HepG2 (cell line): Measurements from ENCODE around the gene IRS1. TPM values are rescaled to one million over a fixed set of nuclear protein-coding genes. Genes with fewer than 3 reads are reported as not detected.

ENCODE experiments used
- ARID2 ChIP-seq: sonication (generic); formaldehyde crosslinking; IDR thresholded peaks from 2 replicates; pipeline ENCODE4 v1.8.1; 2022; ENCODE audit warnings: mild to moderate bottlenecking, missing genetic modification reagents, borderline replicate concordance
- EP300 ChIP-seq, 3 experiments: sonication (generic) in 1 of 3; formaldehyde crosslinking in 1 of 3; IDR thresholded peaks; 2 replicates each; pipeline versions ENCODE4 v1.5.1 to v1.6.1; 2011 to 2020; ENCODE audit warnings: low read depth in 2 of 3, low read length in 2 of 3, borderline replicate concordance in 1 of 3, improper control_type of control experiment in 1 of 3, mild to moderate bottlenecking in 1 of 3, missing genetic modification reagents in 1 of 3, moderate library complexity in 1 of 3
- FOXM1 ChIP-seq: sonication (generic); formaldehyde crosslinking; IDR thresholded peaks from 2 replicates; pipeline ENCODE4 v1.5.0; 2020; ENCODE audit warnings: missing genetic modification reagents
- FOXO1 ChIP-seq: sonication (generic); formaldehyde crosslinking; IDR thresholded peaks from 2 replicates; pipeline ENCODE4 v1.4.0; 2020; ENCODE audit warnings: missing genetic modification reagents
- KDM1A ChIP-seq: IDR thresholded peaks from 2 replicates; pipeline ENCODE4 v1.6.1; 2016; ENCODE audit warnings: missing compliant biosample characterization
- NR2C2 ChIP-seq: sonication (generic); formaldehyde crosslinking; IDR thresholded peaks from 2 replicates; pipeline ENCODE4 v1.4.0; 2020; ENCODE audit warnings: missing genetic modification reagents, mild to moderate bottlenecking, moderate library complexity, borderline replicate concordance
- NR3C1 ChIP-seq: sonication (generic); formaldehyde crosslinking; IDR thresholded peaks from 2 replicates; pipeline ENCODE4 v1.4.0; 2020; ENCODE audit warnings: missing genetic modification reagents
- PHF21A ChIP-seq: sonication (generic); formaldehyde crosslinking; IDR thresholded peaks from 2 replicates; pipeline ENCODE4 v1.5.0; 2020; ENCODE audit warnings: mild to moderate bottlenecking, missing genetic modification reagents
- RELA ChIP-seq: sonication (generic); formaldehyde crosslinking; IDR thresholded peaks from 2 replicates; pipeline ENCODE4 v1.4.0; 2020; ENCODE audit warnings: missing genetic modification reagents
- RXRB ChIP-seq: IDR thresholded peaks from 2 replicates; pipeline ENCODE4 v1.6.1; 2016; ENCODE audit warnings: borderline replicate concordance, missing genetic modification reagents, missing compliant biosample characterization
- SIN3B ChIP-seq: fragments of 150-350 bp; IDR thresholded peaks from 2 replicates; pipeline ENCODE4 v1.6.1; 2014; ENCODE audit warnings: low read length
- TBX3 ChIP-seq: fragments of 450-650 bp; IDR thresholded peaks from 2 replicates; pipeline ENCODE4 v1.6.1; 2017; ENCODE audit warnings: antibody characterized with exemption, mild to moderate bottlenecking, inconsistent platforms, borderline replicate concordance
- ZFP36L2 ChIP-seq: sonication (generic); formaldehyde crosslinking; IDR thresholded peaks from 2 replicates; pipeline ENCODE4 v1.4.0; 2020; ENCODE audit warnings: missing genetic modification reagents
- ZFX ChIP-seq: sonication (generic); formaldehyde crosslinking; IDR thresholded peaks from 2 replicates; pipeline ENCODE4 v1.4.0; 2020; ENCODE audit warnings: mild to moderate bottlenecking, low read depth, missing genetic modification reagents, moderate library complexity
- ZNF430 ChIP-seq: sonication (generic); formaldehyde crosslinking; IDR thresholded peaks from 2 replicates; pipeline ENCODE4 v1.9.0; 2021; ENCODE audit warnings: mild to moderate bottlenecking, missing genetic modification reagents
- ZNF619 ChIP-seq: sonication (generic); formaldehyde crosslinking; IDR thresholded peaks from 2 replicates; pipeline ENCODE4 v1.4.0; 2020; ENCODE audit warnings: mild to moderate bottlenecking, missing genetic modification reagents
- ZNF75D ChIP-seq: sonication (generic); formaldehyde crosslinking; IDR thresholded peaks from 2 replicates; pipeline ENCODE4 v1.8.1; 2023; ENCODE audit warnings: missing genetic modification reagents, mild to moderate bottlenecking, borderline replicate concordance
- polyA plus RNA-seq, 8 experiments: library from polyadenylated mRNA; depleted of rRNA in 3 of 8; stranded (reverse) in 7 of 8; unstranded in 1 of 8; fragments of >200 nt; fragmentation: Illumina TruSeq in 4 of 8; extraction: Trizol in 4 of 8; gene quantifications; 2 replicates each; pipeline versions ENCODE4 v1.2.1 to v1.2.3, GENCODE V29; 2011 to 2016; ENCODE audit warnings: low read depth in 4 of 8, missing spikeins in 1 of 8, mixed read lengths in 1 of 8; ENCODE audit not compliant: insufficient read depth in 1 of 8
- total RNA-seq, 5 experiments: library from RNA; depleted of rRNA; stranded (reverse); fragments of >200 nt; fragmentation: Illumina TruSeq; extraction: Trizol; gene quantifications; 2 replicates each; pipeline ENCODE4 v1.2.3, GENCODE V29; 2016; ENCODE audit warnings: low read depth in 1 of 5
- TF ChIP-seq, protein P1 (sequence below): sonication (generic); formaldehyde crosslinking; IDR thresholded peaks from 2 replicates; pipeline ENCODE4 v1.4.0; 2020; ENCODE audit warnings: missing genetic modification reagents
- TF ChIP-seq, protein P2 (sequence below): sonication (generic); formaldehyde crosslinking; IDR thresholded peaks from 2 replicates; pipeline ENCODE4 v1.4.0; 2020; ENCODE audit warnings: missing genetic modification reagents
- TF ChIP-seq, protein P3 (sequence below): sonication (generic); formaldehyde crosslinking; IDR thresholded peaks from 2 replicates; pipeline ENCODE4 v1.5.0; 2020; ENCODE audit warnings: missing genetic modification reagents
- TF ChIP-seq, protein P4 (sequence below): sonication (generic); formaldehyde crosslinking; conservative IDR thresholded peaks from 2 replicates; pipeline ENCODE4 v1.8.1; 2023; ENCODE audit warnings: missing genetic modification reagents
- TF ChIP-seq, protein P5 (sequence below): sonication (generic); formaldehyde crosslinking; IDR thresholded peaks from 2 replicates; pipeline ENCODE4 v1.4.0; 2020; ENCODE audit warnings: missing genetic modification reagents

IRS1 gene
- total and polyA plus RNA-seq, 2 of the 13 experiments (the other 11 are each of a cell fraction or from before 2014, with no cell fraction given) = 8.7 to 9.0 TPM

DNA sequence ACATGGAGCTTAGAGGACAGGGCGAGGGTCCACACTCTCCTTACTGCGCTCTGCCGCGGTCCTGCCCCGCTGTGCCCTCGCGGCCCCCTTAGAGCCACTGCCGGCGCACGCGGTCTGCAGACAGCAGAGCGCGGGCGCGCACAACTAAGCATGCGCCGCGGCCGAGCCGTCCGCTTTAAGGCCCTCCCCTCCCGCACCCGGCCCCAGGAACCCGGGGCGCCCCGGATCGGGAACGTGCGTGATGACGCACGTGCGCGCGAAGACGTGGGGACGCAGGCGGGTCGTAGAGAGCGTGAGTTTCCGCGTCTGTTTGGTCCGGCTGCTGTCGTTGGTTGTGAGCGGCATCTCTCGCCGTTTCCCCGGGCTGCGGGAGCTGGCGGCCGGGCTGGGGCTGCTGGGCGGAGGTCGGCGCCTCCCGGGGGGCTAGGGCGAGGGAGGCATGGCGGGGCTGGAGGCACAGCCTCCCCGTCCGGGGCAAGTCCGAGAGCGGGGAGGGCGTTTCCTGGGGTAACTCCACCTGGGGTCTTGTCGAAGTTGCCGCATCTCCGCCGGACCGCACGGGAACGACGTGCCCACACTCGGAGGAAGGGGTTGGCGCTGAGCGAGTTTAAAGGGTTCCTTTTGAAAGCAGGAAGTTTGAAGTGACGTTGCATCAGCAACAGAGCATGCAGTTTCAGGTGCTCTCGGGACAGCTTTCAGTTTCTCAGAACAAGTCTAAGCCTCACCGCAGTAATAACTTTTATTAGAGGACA is 36.4 kb upstream of the IRS1 start, which contains the start of gene RHBDD1 (continued):
- TF ChIP-seq, protein P1, sequence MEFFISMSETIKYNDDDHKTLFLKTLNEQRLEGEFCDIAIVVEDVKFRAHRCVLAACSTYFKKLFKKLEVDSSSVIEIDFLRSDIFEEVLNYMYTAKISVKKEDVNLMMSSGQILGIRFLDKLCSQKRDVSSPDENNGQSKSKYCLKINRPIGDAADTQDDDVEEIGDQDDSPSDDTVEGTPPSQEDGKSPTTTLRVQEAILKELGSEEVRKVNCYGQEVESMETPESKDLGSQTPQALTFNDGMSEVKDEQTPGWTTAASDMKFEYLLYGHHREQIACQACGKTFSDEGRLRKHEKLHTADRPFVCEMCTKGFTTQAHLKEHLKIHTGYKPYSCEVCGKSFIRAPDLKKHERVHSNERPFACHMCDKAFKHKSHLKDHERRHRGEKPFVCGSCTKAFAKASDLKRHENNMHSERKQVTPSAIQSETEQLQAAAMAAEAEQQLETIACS = no peak
- 0 out of 2 replicates have a peak, but pooled peaks have one; percentile 59 for TF ChIP-seq ZNF619 (CRISPR knock-in tag)
- TF ChIP-seq RELA (CRISPR knock-in tag) = no peak
- no peak for TF ChIP-seq ZFP36L2 (CRISPR knock-in tag)
- peak; percentile 31; the same call in 1 of the 2 replicates for TF ChIP-seq PHF21A (CRISPR knock-in tag)
- TF ChIP-seq NR2C2 (CRISPR knock-in tag) = peak; percentile 60
- TF ChIP-seq KDM1A (CRISPR knock-in tag) = no peak
- TF ChIP-seq RXRB (CRISPR knock-in tag) = no peak; the same call in none of the 2 replicates
- no peak for TF ChIP-seq ARID2 (CRISPR knock-in tag)
- no peak for TF ChIP-seq ZNF75D
- TF ChIP-seq FOXO1 (CRISPR knock-in tag) = no peak
- no peak for TF ChIP-seq ZNF430 (CRISPR knock-in tag)
- TF ChIP-seq, protein P2, sequence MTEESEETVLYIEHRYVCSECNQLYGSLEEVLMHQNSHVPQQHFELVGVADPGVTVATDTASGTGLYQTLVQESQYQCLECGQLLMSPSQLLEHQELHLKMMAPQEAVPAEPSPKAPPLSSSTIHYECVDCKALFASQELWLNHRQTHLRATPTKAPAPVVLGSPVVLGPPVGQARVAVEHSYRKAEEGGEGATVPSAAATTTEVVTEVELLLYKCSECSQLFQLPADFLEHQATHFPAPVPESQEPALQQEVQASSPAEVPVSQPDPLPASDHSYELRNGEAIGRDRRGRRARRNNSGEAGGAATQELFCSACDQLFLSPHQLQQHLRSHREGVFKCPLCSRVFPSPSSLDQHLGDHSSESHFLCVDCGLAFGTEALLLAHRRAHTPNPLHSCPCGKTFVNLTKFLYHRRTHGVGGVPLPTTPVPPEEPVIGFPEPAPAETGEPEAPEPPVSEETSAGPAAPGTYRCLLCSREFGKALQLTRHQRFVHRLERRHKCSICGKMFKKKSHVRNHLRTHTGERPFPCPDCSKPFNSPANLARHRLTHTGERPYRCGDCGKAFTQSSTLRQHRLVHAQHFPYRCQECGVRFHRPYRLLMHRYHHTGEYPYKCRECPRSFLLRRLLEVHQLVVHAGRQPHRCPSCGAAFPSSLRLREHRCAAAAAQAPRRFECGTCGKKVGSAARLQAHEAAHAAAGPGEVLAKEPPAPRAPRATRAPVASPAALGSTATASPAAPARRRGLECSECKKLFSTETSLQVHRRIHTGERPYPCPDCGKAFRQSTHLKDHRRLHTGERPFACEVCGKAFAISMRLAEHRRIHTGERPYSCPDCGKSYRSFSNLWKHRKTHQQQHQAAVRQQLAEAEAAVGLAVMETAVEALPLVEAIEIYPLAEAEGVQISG = no peak; the same call in 1 of the 2 replicates
- no peak for TF ChIP-seq NR3C1
- TF ChIP-seq, protein P3, sequence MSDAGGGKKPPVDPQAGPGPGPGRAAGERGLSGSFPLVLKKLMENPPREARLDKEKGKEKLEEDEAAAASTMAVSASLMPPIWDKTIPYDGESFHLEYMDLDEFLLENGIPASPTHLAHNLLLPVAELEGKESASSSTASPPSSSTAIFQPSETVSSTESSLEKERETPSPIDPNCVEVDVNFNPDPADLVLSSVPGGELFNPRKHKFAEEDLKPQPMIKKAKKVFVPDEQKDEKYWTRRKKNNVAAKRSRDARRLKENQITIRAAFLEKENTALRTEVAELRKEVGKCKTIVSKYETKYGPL (CRISPR knock-in tag) = no peak
- TF ChIP-seq TBX3 = no peak
- no peak for TF ChIP-seq EP300 (IDR thresholded peaks at IDR 0.05; ENCODE audit: low read depth in 2 of 2, low read length in 2 of 2)
- TF ChIP-seq EP300 (CRISPR knock-in tag; IDR thresholded peaks at IDR 0.05; ENCODE audit: borderline replicate concordance) = no peak
- TF ChIP-seq, protein P4, sequence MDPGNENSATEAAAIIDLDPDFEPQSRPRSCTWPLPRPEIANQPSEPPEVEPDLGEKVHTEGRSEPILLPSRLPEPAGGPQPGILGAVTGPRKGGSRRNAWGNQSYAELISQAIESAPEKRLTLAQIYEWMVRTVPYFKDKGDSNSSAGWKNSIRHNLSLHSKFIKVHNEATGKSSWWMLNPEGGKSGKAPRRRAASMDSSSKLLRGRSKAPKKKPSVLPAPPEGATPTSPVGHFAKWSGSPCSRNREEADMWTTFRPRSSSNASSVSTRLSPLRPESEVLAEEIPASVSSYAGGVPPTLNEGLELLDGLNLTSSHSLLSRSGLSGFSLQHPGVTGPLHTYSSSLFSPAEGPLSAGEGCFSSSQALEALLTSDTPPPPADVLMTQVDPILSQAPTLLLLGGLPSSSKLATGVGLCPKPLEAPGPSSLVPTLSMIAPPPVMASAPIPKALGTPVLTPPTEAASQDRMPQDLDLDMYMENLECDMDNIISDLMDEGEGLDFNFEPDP (CRISPR knock-in tag) = peak; percentile 62; the same call in 1 of the 2 replicates
- TF ChIP-seq, protein P5, sequence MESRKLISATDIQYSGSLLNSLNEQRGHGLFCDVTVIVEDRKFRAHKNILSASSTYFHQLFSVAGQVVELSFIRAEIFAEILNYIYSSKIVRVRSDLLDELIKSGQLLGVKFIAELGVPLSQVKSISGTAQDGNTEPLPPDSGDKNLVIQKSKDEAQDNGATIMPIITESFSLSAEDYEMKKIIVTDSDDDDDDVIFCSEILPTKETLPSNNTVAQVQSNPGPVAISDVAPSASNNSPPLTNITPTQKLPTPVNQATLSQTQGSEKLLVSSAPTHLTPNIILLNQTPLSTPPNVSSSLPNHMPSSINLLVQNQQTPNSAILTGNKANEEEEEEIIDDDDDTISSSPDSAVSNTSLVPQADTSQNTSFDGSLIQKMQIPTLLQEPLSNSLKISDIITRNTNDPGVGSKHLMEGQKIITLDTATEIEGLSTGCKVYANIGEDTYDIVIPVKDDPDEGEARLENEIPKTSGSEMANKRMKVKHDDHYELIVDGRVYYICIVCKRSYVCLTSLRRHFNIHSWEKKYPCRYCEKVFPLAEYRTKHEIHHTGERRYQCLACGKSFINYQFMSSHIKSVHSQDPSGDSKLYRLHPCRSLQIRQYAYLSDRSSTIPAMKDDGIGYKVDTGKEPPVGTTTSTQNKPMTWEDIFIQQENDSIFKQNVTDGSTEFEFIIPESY = peak; percentile 99
- peak; percentile 42; the same call in 1 of the 2 replicates for TF ChIP-seq ZFX (CRISPR knock-in tag)
- TF ChIP-seq FOXM1 = no peak
- TF ChIP-seq SIN3B = no peak
